OCI-LY3 (cell line): ENCODE data around the gene LRP1B.

Experiments used
- H2AFZ ChIP-seq: fragments of 200-600, 300-600 bp; shearing (Covaris generic); 2 replicates; pipeline ENCODE4 v1.6.0; 2014; ENCODE audit warnings: antibody characterized with exemption, low read depth, low read length
- H3K27ac ChIP-seq: fragments of 200-600, 300-600 bp; sonication (generic); 2 replicates; pipeline ENCODE4 v1.5.1; 2014; ENCODE audit warnings: mild to moderate bottlenecking, low read length, moderate library complexity, mixed read lengths
- H3K27me3 ChIP-seq: fragments of 200-600, 300-600 bp; sonication (generic); 2 replicates; pipeline ENCODE4 v1.6.1; 2014; ENCODE audit warnings: low read depth, low read length, mixed read lengths
- H3K36me3 ChIP-seq: fragments of 200-600, 300-600 bp; sonication (generic); replicated peaks from 2 replicates; pipeline ENCODE3; 2014; ENCODE audit warnings: low read depth, low read length, mixed read lengths
- H3K4me1 ChIP-seq: fragments of 300-600, 200-600 bp; sonication (generic); 2 replicates; pipeline ENCODE4 v1.6.1; 2014; ENCODE audit warnings: low read length, mixed read lengths
- H3K4me2 ChIP-seq: fragments of 200-600, 300-600 bp; sonication (generic); 2 replicates; pipeline ENCODE4 v1.6.1; 2014; ENCODE audit warnings: low read length, mixed read lengths
- H3K4me3 ChIP-seq: fragments of 300-600, 200-600 bp; sonication (generic); 2 replicates; pipeline ENCODE4 v1.5.1; 2014; ENCODE audit warnings: antibody characterized with exemption, mild to moderate bottlenecking, low read length, moderate library complexity
- H3K79me2 ChIP-seq: fragments of 300-600, 200-600 bp; shearing (Covaris generic); 2 replicates; pipeline ENCODE4 v1.6.1; 2014; ENCODE audit warnings: mild to moderate bottlenecking, low read length, mixed read lengths
- H3K9ac ChIP-seq: fragments of 300-600, 200-600 bp; shearing (Covaris generic); 2 replicates; pipeline ENCODE4 v1.6.0; 2014; ENCODE audit warnings: mild to moderate bottlenecking, low read length, moderate library complexity
- H3K9me3 ChIP-seq: fragments of 200-600, 300-600 bp; shearing (Covaris generic); 2 replicates; pipeline ENCODE4 v1.6.1; 2014; ENCODE audit warnings: low read length, mixed read lengths; ENCODE audit not compliant: insufficient read depth
- H4K20me1 ChIP-seq: fragments of 200-600, 300-600 bp; sonication (generic); 2 replicates; pipeline ENCODE4 v1.6.1; 2016; ENCODE audit warnings: low read length, mixed read lengths; ENCODE audit not compliant: insufficient read depth
- CTCF ChIP-seq: fragments of 200-600, 300-600 bp; sonication (generic); IDR thresholded peaks from 2 replicates; pipeline ENCODE4 v1.5.1; 2014; ENCODE audit warnings: antibody characterized with exemption, low read length, low read depth
- EZH2phosphoT487 ChIP-seq: fragments of 200-600 bp; shearing (Covaris generic); IDR thresholded peaks from 2 replicates; pipeline ENCODE4 v1.6.1; 2018; ENCODE audit warnings: antibody characterized with exemption, mixed run types, low read depth

LRP1B gene

GRCh38 chr2:142058149-142058548 lies 72.7 kb downstream of the LRP1B start:
- Histone ChIP-seq H3K79me2 (no peaks in the 10 kb centered on the region), H4K20me1 (no peaks in the 10 kb centered on the region), H3K36me3 (no peaks in the 10 kb centered on the region), H3K4me2 (no peak overlapping the region), H3K9me3 (no peaks in the 10 kb centered on the region), H3K4me3 (no peak overlapping the region), H2AFZ (no peak overlapping the region), H3K27ac (no peak overlapping the region), H3K4me1 (no peaks in the 10 kb centered on the region), H3K9ac (no peak overlapping the region), H3K27me3 (no peaks in the 10 kb centered on the region)
- TF ChIP-seq CTCF (no peak), EZH2phosphoT487 (no peak)

GRCh38 chr2:142056784-142057183 lies 74.0 kb downstream of the LRP1B start:
- Histone ChIP-seq H3K4me2 (no peak overlapping the region), H3K4me3 (no peak overlapping the region), H3K27me3 (no peaks in the 10 kb centered on the region), H3K4me1 (no peaks in the 10 kb centered on the region), H2AFZ (no peak overlapping the region), H4K20me1 (no peaks in the 10 kb centered on the region), H3K9me3 (no peaks in the 10 kb centered on the region), H3K79me2 (no peaks in the 10 kb centered on the region), H3K36me3 (no peaks in the 10 kb centered on the region), H3K27ac (no peak overlapping the region), H3K9ac (no peak overlapping the region)
- no peak for TF ChIP-seq EZH2phosphoT487

GRCh38 chr2:142052220-142052863 lies 78.5 kb downstream of the LRP1B start:
- no peak overlapping the region for H3K9ac ChIP-seq
- no peak overlapping the region for H2AFZ ChIP-seq
- H3K79me2 ChIP-seq: no peaks in the 10 kb centered on the region
- no peaks in the 10 kb centered on the region for H3K36me3 ChIP-seq
- H3K9me3 ChIP-seq: no peaks in the 10 kb centered on the region
- H4K20me1 ChIP-seq: no peaks in the 10 kb centered on the region
- H3K4me3 ChIP-seq: no peak overlapping the region
- no peak for TF ChIP-seq CTCF
- H3K27ac ChIP-seq: no peak overlapping the region
- no peak overlapping the region for H3K4me2 ChIP-seq
- no peaks in the 10 kb centered on the region for H3K4me1 ChIP-seq
- no peaks in the 10 kb centered on the region for H3K27me3 ChIP-seq

- H3K4me2 ChIP-seq: no peak overlapping the region
- H3K4me3 ChIP-seq: no peak overlapping the region
- H2AFZ ChIP-seq: no peak overlapping the region
- H3K79me2 ChIP-seq: no peaks in the 10 kb centered on the region
- H3K9ac ChIP-seq: no peak overlapping the region
- no peak for TF ChIP-seq CTCF
- no peak for TF ChIP-seq EZH2phosphoT487
- no peaks in the 10 kb centered on the region for H3K4me1 ChIP-seq
- H3K9me3 ChIP-seq: no peaks in the 10 kb centered on the region
- no peaks in the 10 kb centered on the region for H3K27me3 ChIP-seq
- no peaks in the 10 kb centered on the region for H4K20me1 ChIP-seq
- no peaks in the 10 kb centered on the region for H3K36me3 ChIP-seq
- H3K27ac ChIP-seq: no peak overlapping the region
Observed at GRCh38 chr2:142048581-142048980, 82.2 kb downstream of the LRP1B start.
